Measurements from ENCODE around the gene LYPD6B.

GRCh38 chr2:149082079-149082478 lies 43.6 kb downstream of the LYPD6B start:
- TF ChIP-seq CTCF (IDR thresholded peaks at IDR 0.05), result no peak
- no peak for TF ChIP-seq POLR2A (IDR thresholded peaks at IDR 0.05)

All from body of pancreas (tissue), 4 donors.